Astrocyte (in vitro differentiated cells and primary cell): ENCODE measurements around the gene PSG6.
"Not testable (repeated sequence)": the region's sequence is repeated elsewhere in the genome, so short reads cannot be mapped to it uniquely, and the experiment has no call there.

Source experiments
- CTCF ChIP-seq: IDR thresholded peaks from 2 replicates; pipeline ENCODE4 v1.5.1; 2011; ENCODE audit warnings: low read depth, mild to moderate bottlenecking, inconsistent platforms, low read length, moderate library complexity; ENCODE audit not compliant: insufficient read depth
- EZH2 ChIP-seq: IDR thresholded peaks from 2 replicates; pipeline ENCODE4 v1.6.1; 2012; ENCODE audit warnings: mild to moderate bottlenecking, low read length, inconsistent platforms; ENCODE audit not compliant: insufficient read depth

GRCh38 chr19:42882010-42882409, 35.7 kb downstream of the PSG6 start:
- not testable (repeated sequence) for TF ChIP-seq CTCF, EZH2
